SH-SY5Y (cell line): ENCODE results near the gene FAM222B.

Experiments used
- GATA2 ChIP-seq: IDR thresholded peaks from 2 replicates; pipeline ENCODE4 v1.6.1; 2011; ENCODE audit warnings: mild to moderate bottlenecking, low read depth, low read length
- GATA3 ChIP-seq: IDR thresholded peaks from 2 replicates; pipeline ENCODE4 v1.6.1; 2011; ENCODE audit warnings: low read depth, mild to moderate bottlenecking, low read length, moderate library complexity

DNA sequence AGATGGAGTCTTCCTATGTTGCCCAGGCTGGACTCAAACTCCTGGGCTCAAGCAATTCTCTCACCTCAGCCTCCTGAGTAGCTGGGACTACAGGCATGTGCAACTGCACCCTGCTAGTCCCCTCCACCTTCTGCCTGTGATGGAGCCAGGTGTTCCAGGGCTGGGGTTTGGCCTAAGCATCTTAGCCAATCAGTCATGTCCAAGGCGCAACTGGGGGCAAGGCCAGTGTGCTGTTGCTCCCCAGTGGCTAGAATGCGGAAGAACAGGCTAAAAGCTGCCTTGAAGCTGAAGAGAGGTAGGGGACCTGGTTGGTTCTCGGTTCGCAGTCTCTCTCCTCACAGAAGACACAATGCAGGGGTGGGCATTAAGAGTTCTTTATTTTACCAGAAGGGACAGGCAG is 36.4 kb upstream of the FAM222B start:
- TF ChIP-seq GATA2 (no peak), GATA3 (no peak)
